Breast epithelium (tissue), 3 donors: Measurements from ENCODE around the gene CDC42SE2.

Source experiments
- POLR2AphosphoS5 ChIP-seq, 3 donors: sonication (generic); formaldehyde crosslinking; IDR thresholded peaks; one replicate each; pipeline ENCODE4 v1.6.1; 2017; ENCODE audit warnings: antibody characterized with exemption in 3 of 3
- TF ChIP-seq, protein P1 (sequence below), 3 donors: fragments of 450-650 bp; IDR thresholded peaks; one replicate each; pipeline ENCODE4 v1.5.1; 2016 to 2017; ENCODE audit warnings: antibody characterized with exemption in 3 of 3, mild to moderate bottlenecking in 3 of 3, moderate library complexity in 3 of 3

DNA sequence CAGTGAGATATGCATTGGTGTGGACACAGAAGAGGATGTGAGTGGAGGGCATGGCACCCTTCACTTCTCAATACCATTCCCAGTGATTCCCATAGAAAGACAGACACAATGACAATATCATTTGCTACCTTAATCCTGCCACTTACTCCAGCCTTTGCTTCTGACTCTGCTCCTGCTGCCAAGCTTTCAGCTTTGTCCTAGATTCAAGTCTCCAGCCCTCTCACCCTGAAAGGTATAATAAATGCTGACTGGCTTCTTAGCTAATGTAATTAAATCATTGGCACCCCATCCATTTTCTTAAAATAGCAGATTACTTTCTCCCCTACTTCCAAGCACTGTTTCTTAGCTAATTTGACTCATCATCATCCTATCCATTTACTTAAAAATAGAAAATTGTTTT is 41.1 kb upstream of the CDC42SE2 start:
- TF ChIP-seq, protein P1, sequence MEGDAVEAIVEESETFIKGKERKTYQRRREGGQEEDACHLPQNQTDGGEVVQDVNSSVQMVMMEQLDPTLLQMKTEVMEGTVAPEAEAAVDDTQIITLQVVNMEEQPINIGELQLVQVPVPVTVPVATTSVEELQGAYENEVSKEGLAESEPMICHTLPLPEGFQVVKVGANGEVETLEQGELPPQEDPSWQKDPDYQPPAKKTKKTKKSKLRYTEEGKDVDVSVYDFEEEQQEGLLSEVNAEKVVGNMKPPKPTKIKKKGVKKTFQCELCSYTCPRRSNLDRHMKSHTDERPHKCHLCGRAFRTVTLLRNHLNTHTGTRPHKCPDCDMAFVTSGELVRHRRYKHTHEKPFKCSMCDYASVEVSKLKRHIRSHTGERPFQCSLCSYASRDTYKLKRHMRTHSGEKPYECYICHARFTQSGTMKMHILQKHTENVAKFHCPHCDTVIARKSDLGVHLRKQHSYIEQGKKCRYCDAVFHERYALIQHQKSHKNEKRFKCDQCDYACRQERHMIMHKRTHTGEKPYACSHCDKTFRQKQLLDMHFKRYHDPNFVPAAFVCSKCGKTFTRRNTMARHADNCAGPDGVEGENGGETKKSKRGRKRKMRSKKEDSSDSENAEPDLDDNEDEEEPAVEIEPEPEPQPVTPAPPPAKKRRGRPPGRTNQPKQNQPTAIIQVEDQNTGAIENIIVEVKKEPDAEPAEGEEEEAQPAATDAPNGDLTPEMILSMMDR (IDR thresholded peaks at IDR 0.05): no peak
- no peak for TF ChIP-seq POLR2AphosphoS5 (IDR thresholded peaks at IDR 0.05)
